CD4-positive, alpha-beta T cell treated with Interleukin-6 for 4 hours (primary cell): ENCODE data around the gene CX3CL1.
"Not testable (repeated sequence)": the region's sequence is repeated elsewhere in the genome, so short reads cannot be mapped to it uniquely, and the experiment has no call there.

ENCODE experiments used
- DNase-seq: peaks from one replicate; pipeline ENCODE4 v3.0.0-alpha.2; 2020; ENCODE audit warnings: mixed read lengths

The CX3CL1 gene

GRCh38 chr16:57383276-57384247 is 11.3 kb downstream of the CX3CL1 start:
- no peak for DNase-seq

DNA sequence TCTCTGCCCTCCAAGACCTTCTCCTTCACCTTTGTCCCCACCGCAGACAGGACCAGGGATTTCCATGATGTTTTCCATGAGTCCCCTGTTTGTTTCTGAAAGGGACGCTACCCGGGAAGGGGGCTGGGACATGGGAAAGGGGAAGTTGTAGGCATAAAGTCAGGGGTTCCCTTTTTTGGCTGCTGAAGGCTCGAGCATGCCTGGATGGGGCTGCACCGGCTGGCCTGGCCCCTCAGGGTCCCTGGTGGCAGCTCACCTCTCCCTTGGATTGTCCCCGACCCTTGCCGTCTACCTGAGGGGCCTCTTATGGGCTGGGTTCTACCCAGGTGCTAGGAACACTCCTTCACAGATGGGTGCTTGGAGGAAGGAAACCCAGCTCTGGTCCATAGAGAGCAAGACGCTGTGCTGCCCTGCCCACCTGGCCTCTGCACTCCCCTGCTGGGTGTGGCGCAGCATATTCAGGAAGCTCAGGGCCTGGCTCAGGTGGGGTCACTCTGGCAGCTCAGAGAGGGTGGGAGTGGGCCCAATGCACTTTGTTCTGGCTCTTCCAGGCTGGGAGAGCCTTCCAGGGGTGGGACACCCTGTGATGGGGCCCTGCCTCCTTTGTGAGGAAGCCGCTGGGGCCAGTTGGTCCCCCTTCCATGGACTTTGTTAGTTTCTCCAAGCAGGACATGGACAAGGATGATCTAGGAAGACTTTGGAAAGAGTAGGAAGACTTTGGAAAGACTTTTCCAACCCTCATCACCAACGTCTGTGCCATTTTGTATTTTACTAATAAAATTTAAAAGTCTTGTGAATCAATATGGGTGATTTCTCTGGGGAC is 12.2 kb downstream of the CX3CL1 start:
- no peak for DNase-seq

GRCh38 chr16:57385083-57385482 is 12.8 kb downstream of the CX3CL1 start:
- no peak for DNase-seq

GRCh38 chr16:57386381-57386951 is 14.2 kb downstream of the CX3CL1 start:
- no peak for DNase-seq

DNA sequence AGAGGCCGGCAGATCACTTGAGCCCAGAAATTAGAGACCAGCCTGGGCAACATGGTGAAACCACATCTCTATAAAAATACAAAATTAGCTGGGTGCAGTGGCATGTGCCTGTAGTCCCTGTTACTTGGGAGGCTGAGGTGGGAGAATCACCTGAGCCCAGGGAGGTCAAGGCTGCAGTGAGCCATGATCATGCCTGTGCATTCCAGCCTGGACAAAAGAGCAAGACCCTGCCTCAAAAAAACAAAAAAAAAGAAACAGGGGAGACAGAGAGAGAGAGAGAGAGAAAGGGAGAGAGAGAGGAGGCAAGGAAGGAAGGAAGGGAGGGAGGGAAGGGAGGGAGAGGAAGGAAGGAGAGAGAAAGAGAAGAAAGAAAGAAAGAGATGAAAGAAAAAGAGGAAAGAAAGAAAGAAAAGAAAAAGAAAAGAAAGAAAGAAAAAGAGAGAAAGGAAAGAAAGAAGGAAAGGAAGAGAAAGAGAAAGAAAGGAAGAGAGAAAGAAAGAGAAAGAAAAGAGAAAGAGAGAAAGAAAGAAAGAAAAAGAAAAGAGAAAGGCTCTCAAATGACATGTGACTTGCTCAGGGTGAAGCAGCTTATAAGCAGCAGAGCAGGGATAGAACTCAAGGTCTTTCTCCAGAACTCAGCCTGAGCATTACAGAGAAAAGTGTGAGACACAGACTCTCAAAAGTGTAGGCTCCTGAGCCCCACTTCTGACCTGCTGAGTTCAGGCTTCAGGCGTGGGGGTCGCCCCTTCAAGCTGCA is 15.5 kb downstream of the CX3CL1 start:
- no peak for DNase-seq

- no peak for DNase-seq
These were observed 16.2 kb downstream of the CX3CL1 start for GRCh38 chr16:57388359-57389086.

DNA sequence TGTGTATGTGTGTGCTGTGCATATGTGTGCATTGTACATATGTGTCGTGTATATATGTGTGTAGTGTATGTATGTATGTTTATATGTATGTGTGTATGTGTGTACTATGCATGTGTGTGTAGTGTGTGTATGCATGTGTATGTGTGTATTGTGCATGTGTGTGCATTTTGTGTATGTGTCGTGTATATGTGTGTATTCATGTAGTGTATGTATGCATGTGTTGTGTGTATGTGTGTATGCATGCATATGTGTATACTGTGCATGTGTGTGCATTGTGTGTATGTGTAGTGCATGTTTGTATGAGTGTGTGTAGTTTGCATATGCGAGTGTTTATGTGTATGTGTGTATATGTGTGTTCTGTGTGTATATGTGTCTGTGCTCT is 16.8 kb downstream of the CX3CL1 start:
- DNase-seq: no peak

DNA sequence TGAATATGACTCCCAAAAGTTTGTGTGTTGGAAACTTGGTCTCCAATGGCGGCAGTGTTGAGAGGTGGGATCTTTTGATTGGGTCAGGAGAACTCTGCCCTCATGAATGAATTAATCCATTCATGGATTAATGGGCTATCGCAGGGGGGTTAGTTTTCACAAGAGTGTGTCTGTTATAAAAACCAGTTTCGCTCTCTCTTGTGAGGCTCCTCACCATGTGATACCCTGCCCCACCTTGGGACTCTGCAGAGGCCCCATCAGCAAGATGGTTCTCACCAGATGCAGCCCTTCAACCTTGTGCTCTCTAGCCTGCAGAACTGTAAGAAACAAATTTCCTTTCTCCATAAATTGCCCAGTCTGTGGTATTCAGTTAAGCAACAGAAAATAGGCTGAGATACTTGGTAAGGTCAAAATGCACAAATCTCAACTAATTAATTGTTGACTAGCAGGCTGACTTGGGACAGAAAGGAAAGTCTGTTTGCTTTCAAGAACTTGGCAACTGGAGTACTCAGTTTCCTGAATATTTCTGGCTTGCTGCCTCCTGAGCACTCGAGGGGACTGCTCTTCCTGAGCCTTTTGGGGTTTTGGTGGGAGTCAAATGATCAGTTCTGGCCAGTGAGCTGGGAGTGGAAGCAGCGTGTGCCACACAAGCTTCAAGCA is 18.5 kb downstream of the CX3CL1 start:
- no peak for DNase-seq

GRCh38 chr16:57391300-57391699 is 19.0 kb downstream of the CX3CL1 start:
- DNase-seq: no peak

DNA sequence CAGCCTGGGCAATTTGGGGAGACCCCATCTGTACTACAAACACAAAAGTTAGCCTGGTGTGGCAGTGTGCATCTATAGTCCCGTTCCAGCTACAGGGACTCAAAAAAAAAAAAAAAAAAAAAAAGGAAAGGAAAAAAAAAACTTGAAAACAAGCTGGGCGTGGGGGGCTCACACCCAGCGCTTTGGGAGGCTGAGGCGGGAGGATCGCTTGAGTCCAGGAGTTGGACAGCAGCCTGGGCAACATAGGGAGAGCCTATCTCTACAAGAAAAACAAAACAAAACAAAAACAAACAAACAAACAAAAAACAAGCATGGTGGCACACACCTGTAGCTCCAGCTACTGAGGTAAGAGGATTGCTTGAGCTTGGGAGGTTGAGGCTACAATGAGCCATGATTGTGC is 19.4 kb downstream of the CX3CL1 start:
- DNase-seq: no peak

- no peak for DNase-seq
These were observed 20.4 kb downstream of the CX3CL1 start for GRCh38 chr16:57392694-57393093.

DNA sequence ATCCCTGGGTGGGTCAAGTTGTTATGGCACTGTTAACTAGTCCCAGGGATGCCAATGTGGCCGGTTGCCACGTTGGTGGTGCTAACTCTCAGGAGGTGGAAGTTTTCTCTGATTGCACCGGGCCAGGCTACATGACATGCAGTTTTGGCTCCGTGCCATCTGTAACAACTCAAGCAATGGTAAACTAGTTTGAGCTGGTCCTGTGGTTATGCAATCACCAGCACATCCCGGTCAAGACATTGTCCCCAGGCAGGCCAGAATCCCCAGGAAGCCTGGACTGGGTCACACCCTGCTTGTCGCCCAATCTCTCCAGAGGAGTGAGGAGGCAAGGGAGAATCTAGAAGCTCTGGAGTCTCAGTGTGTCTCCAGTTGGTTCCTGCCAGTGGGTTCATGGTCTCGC is 22.2 kb downstream of the CX3CL1 start:
- no peak for DNase-seq

DNA sequence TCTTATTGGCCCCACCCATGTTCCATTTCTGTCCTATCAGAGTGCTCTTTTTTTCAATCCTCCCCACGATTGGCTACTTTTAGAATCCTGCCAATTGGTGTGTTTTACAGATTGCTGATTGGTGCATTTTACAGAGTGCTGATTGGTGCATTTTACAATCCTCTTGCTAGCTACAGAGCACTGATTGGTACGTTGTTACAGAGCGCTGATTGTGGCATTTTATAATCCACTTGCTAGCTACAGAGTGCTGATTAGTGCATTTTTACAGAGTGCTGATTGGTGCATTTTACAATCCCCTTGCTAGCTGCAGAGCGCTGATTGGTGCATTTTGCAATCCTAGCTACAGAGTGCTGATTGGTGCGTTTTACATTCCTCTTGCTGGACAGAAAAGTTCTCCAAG is 22.7 kb downstream of the CX3CL1 start:
- DNase-seq: no peak

- DNase-seq: no peak
These were observed 24.5 kb downstream of the CX3CL1 start for GRCh38 chr16:57396786-57397185.

DNA sequence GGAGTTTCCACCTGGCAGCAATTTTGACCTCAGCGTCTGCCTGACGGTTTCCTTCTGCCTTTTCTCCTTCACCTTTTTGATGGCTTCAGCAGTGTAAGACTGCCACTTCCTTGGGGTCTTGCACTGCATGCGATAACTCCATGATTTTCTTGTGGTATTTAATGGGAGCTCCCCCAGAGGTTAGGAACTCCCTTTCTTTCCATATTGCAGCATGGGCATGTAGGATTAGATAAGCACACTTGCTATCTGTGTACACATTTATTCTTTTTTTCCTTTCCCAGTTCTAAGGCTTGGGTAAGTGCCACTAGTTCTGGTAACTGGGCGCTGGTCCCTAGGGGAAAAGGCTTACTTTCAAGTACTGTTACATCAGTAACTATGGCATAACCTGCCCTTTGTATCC is 25.2 kb downstream of the CX3CL1 start:
- DNase-seq: not testable (repeated sequence)

GRCh38 chr16:57401943-57402640 is 29.8 kb downstream of the CX3CL1 start:
- DNase-seq: no peak

DNA sequence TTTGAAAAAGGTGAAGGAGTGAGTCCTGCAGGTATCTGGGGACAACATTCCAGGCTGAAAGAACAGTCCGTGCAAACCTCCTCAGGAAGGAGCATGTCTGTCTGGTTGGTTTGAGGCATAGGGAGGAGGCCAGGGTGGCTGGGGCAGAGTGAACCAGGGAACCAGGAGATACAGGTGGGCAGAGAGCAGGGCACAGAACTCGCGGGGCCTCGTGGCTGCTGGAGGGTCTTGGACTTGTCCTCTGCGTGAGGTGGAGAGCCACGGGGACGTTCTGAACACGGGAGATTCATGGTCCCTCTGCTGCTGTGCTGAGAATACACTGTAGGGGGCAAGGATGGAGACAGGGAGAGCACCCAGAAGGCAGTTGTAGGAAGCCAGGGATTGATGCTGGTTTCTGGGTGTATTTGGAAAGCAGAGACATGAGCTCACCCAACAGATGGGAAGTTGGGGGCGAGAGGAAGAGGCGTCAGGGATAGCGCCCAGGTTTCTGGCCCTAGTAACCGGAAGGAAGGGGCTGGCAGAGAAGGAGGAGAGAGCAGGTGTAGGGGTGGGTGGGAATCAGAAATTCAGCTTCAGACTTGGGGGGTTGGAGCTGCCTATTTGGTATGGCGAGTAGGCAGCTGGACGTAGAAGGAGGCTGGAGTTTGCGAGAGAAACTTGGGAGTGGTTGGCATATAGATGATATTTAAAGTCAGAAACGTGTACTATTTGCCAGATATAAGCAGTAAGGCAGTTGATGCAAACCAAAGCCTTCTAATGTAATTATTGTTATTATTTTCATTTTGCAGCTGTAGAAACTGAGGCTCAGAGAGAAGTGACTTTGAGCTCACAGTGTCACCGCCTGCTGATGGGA is 31.9 kb downstream of the CX3CL1 start, which contains the start of gene CCL17:
Gene CCL17, plus strand, starts transcription at position 803 of the 853 bp plus-strand sequence. CDS start 9,166 bp downstream, outside the sequence.
- DNase-seq: no peak

- no peak for DNase-seq
These were observed 32.8 kb downstream of the CX3CL1 start for GRCh38 chr16:57405097-57405496.

GRCh38 chr16:57406881-57407280 is 34.6 kb downstream of the CX3CL1 start:
- DNase-seq: no peak
